Measurements from ENCODE around the gene ZXDC. TPM values are rescaled to one million over a fixed set of nuclear protein-coding genes. Genes with fewer than 3 reads are reported as not detected.

ZXDC gene
- total RNA-seq, 4 donors from 2014 or later = 16.0 to 34.5 (median 27.3) TPM

DNA sequence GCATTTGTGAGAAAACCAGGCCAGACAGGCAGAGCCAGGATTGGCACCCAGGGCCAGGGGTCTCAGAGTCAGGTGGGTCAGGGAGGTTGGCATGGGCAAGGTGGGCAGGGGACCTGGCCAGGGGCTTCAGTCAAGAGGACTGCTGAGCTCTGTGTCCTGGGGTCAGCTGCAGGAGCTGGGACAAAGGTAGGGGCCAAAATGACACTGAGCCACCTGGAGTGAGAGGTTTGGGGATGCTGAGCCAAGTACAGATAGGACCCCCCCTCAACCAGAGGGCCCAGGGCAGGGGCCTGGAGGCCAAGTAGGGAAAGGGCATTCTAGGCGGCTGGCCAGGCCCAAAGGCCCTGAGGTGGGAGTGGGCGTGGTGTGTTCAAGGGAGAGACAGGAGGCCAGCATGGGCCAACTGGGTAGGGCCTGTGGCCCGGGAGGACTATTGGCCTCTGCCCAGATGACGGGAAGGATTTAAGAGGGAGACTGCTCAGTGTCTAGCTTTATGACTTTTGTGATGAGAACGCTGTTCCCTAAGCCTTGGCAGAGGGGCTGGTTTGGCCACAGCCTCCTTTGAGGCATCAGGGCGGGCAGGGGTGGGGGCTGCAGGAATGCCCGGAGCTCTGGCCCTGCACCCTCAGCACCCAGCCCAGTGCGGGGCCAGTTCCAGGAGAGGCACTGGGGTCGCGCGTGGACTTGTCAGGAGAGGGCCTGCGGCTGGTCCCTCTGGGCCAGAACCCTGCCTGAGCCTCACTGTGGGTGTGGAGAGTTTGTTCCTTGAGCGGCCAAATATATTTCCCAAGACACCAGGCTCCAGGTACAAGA is 77.9 kb downstream of the ZXDC start:
- H3K27ac ChIP-seq = no peak overlapping the region
- H3K4me3 ChIP-seq = no peak overlapping the region
- no peaks in the 10 kb centered on the region for H3K9me3 ChIP-seq
- intact Hi-C loops (cut with DNase I) = loop anchor here (10.0 kb wide), 1 partner anchor 143 kb away; no protein-coding TSS in a partner anchor
- DNase-seq = no peak
- peaks cover 0 to 39% (median 0%) of the 10 kb centered on the region in 4 donors for H3K27me3 ChIP-seq
- 60 to 74% methylated on average over 4 to 5 of the region's 13 CpGs for WGBS, 2 donors
- no peaks in the 10 kb centered on the region for H3K36me3 ChIP-seq
- H3K4me1 ChIP-seq = peaks cover 0 to 24% (median 3%) of the 10 kb centered on the region in 3 donors
- TF ChIP-seq, protein P1, sequence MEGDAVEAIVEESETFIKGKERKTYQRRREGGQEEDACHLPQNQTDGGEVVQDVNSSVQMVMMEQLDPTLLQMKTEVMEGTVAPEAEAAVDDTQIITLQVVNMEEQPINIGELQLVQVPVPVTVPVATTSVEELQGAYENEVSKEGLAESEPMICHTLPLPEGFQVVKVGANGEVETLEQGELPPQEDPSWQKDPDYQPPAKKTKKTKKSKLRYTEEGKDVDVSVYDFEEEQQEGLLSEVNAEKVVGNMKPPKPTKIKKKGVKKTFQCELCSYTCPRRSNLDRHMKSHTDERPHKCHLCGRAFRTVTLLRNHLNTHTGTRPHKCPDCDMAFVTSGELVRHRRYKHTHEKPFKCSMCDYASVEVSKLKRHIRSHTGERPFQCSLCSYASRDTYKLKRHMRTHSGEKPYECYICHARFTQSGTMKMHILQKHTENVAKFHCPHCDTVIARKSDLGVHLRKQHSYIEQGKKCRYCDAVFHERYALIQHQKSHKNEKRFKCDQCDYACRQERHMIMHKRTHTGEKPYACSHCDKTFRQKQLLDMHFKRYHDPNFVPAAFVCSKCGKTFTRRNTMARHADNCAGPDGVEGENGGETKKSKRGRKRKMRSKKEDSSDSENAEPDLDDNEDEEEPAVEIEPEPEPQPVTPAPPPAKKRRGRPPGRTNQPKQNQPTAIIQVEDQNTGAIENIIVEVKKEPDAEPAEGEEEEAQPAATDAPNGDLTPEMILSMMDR (IDR thresholded peaks at IDR 0.05) = no peak
- TF ChIP-seq POLR2A (IDR thresholded peaks at IDR 0.05) = no peak

DNA sequence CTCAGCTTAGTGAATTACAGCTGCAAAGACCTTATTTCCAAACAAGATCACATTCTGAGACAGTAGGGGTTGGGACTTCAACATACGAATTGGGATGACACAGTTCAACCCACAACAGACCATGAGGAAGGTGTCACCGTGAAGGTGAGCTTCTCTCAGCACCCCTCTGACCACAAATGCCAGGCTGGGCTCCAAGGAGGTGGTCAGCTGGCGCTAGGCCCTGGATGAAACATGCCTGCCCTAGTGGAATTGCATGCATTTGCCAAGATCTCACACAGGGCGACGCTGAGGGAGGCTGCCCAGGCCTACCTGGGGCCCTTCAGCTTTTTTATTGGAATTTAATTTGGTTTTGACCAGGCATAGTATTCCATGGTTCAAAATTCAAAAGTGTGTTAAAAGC is 79.2 kb downstream of the ZXDC start:
- DNase-seq = no peak
- TF ChIP-seq, protein P1 (IDR thresholded peaks at IDR 0.05) = no peak
- TF ChIP-seq POLR2A (IDR thresholded peaks at IDR 0.05) = no peak
- Histone ChIP-seq H3K36me3 (no peaks in the 10 kb centered on the region), H3K4me3 (no peak overlapping the region), H3K27ac (no peak overlapping the region), H3K9me3 (no peaks in the 10 kb centered on the region), H3K4me1 (peaks cover 0 to 24% (median 3%) of the 10 kb centered on the region in 3 donors), H3K27me3 (peaks cover 0 to 38% (median 0%) of the 10 kb centered on the region in 4 donors)
- whole genome bisulfite sequencing, 2 donors = 87% methylated on average over 4 of the region's 5 CpGs; no CpG with 5 or more reads in 1 of the 2 donors
- intact Hi-C loops (cut with DNase I) = loop anchor here (10.0 kb wide), 1 partner anchor 142 kb away; no protein-coding TSS in a partner anchor

DNA sequence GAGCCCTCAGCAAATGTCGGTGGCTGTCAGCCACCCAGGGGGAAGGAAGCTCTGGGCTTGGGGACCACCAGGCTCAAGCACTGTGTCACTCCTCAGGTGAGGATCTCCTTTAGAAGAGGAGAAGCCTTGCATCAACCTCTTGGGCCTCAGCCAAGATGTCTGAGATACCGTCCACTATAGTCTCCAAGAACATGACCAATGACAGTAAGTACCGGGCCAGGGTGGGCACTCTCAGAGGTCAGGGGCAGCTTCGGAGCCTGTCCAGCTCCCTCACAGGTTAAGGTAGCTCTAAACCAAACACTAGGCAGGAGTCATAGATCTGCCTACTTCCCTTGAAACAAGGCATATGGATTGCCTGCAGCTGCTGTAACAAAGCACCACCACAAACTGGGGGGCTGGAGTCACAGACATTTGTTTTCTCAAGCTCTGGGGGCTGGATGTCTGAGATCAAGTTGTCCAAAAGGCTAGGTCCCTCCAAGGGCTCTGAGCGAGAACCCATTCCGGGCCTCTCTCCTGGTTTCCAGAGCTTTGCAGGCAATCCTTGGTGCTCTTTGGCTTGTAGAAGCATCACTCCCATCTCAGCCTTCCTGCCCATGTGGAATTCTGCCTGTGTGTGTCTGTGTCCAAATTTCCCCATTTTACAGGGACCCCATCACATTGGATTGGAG is 79.7 kb downstream of the ZXDC start:
- TF ChIP-seq, protein P1 (IDR thresholded peaks at IDR 0.05) = no peak
- no peak for TF ChIP-seq POLR2A (IDR thresholded peaks at IDR 0.05)
- DNase-seq = no peak
- intact Hi-C loops (cut with DNase I) = loop anchor here (10.0 kb wide), 1 partner anchor 141 kb away; no protein-coding TSS in a partner anchor
- WGBS, 2 donors = 94 to 100% methylated on average over 4 to 5 of the region's 6 CpGs
- no peak overlapping the region for H3K4me3 ChIP-seq
- no peaks in the 10 kb centered on the region for H3K36me3 ChIP-seq
- peaks cover 0 to 38% (median 0%) of the 10 kb centered on the region in 4 donors for H3K27me3 ChIP-seq
- H3K9me3 ChIP-seq = no peaks in the 10 kb centered on the region
- H3K27ac ChIP-seq = no peak overlapping the region
- peaks cover 0 to 24% (median 3%) of the 10 kb centered on the region in 3 donors for H3K4me1 ChIP-seq

DNA sequence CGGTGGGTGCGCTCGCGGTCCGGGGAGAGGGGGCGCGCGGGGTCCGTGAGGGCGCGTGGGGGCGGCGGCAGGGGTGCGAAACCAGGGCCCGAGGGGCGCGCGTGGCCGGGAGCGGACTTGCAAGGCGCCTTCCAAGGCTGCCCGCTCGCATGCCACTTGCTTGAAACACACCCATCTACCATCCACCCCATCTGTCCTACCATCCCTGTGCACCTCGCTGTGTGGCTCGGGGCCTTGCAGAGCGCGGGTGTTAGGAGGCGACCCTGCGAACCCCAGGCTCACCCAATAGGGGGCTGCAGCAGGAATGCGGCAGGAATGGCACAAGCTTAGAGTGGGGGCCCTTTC is 80.7 kb downstream of the ZXDC start:
- DNase-seq = no peak
- Histone ChIP-seq H3K4me3 (peak overlapping the region in 3 of 4 donors; percentile 4 to 49 (median 37)), H3K9me3 (no peaks in the 10 kb centered on the region), H3K4me1 (peaks cover 0 to 24% (median 3%) of the 10 kb centered on the region in 3 donors), H3K27ac (no peak overlapping the region), H3K36me3 (no peaks in the 10 kb centered on the region), H3K27me3 (peaks cover 0 to 41% (median 0%) of the 10 kb centered on the region in 4 donors)
- 83% methylated on average over 1 of the region's 30 CpGs; no CpG with 5 or more reads in 1 of the 2 donors for WGBS, 2 donors
- TF ChIP-seq, protein P1 (IDR thresholded peaks at IDR 0.05) = no peak
- intact Hi-C loops (cut with DNase I) = loop anchor here (10.0 kb wide), 1 partner anchor 140 kb away; no protein-coding TSS in a partner anchor

Data from esophagus squamous epithelium (tissue), 5 donors.